Pancreas (tissue), 10 donors: ENCODE data around the gene ACSL4. TPM values are rescaled to one million over a fixed set of nuclear protein-coding genes. Genes with fewer than 3 reads are reported as not detected.

ENCODE experiments used
- ATAC-seq, 4 donors: fragments of 200-7000 bp; cut with Tn5 transposase; one replicate each; pipeline versions ENCODE4 v1.8.0 to v1.9.1; 2020; ENCODE audit warnings: mild to moderate bottlenecking in 4 of 4, moderate library complexity in 4 of 4
- DNase-seq, 6 donors: peaks; one replicate each; pipeline ENCODE4 v3.0.0-alpha.2; 2020
- FAIRE-seq: peaks from 2 replicates; lab custom pipeline; 2012; peaks lifted over from hg19 to GRCh38; lab: Jason Lieb, UNC
- H3K27ac ChIP-seq, 4 donors: fragments of 200-600 bp; sonication (generic); 1 replicate in 3 of 4; 2 replicates in 1 of 4; pipeline versions ENCODE4 v1.5.0 to v1.8.0; 2020
- H3K27me3 ChIP-seq, 4 donors: fragments of 200-600 bp; one replicate each; pipeline ENCODE4 v1.8.0; 2021
- H3K36me3 ChIP-seq, 3 donors: fragments of 200-600 bp; sonication (generic) in 1 of 3; one replicate each; pipeline versions ENCODE4 v1.5.0 to v1.8.0; 2020 to 2021
- H3K4me1 ChIP-seq, 3 donors: fragments of 200-600 bp; one replicate each; pipeline ENCODE4 v1.8.0; 2021
- H3K4me3 ChIP-seq, 4 donors: fragments of 200-600 bp; sonication (generic) in 2 of 4; one replicate each; pipeline versions ENCODE4 v1.5.0 to v1.8.0; 2020 to 2021
- H3K9me3 ChIP-seq, 4 donors: fragments of 200-600 bp; one replicate each; pipeline ENCODE4 v1.8.0; 2021
- CTCF ChIP-seq, 4 donors: fragments of 200-600 bp; sonication (generic) in 3 of 4; IDR thresholded peaks; one replicate each; pipeline versions ENCODE4 v1.5.0 to v1.8.0; 2021; ENCODE audit warnings: antibody characterized with exemption in 4 of 4
- WGBS, 2 donors: extraction: QIAGEN DNeasy Blood & Tissue Kit; methylation state at CpG; one replicate each; pipeline ENCODE4 v1.1.7; 2013; 5-methylcytosine and 5-hydroxymethylcytosine counted together
- intact Hi-C, 3 donors: fragments of 100-400 bp; cut with DNase I; formaldehyde crosslinking; loops; one replicate each; pipeline versions ENCODE4 v1.11.1 to v1.14.2; 2022
- polyA plus RNA-seq, 2 donors: library from polyadenylated mRNA; stranded (reverse); fragments of 200-250 nt; gene quantifications; one replicate each; pipeline ENCODE4 v1.2.3, GENCODE V29; 2013
- total RNA-seq, 6 donors: library from RNA; stranded (reverse); fragmentation: NEBNext Ultra II Directional in 4 of 6; extraction: Animal tissue kit (Norgen Biotek cat#: 25700) in 4 of 6; gene quantifications; one replicate each; pipeline versions ENCODE4 v1.2.1 to v1.2.4, GENCODE V29; 2021 to 2023
- donor health status: healthy with polysubstance abuse.
- donor health status: DM: no; HTN: no; CAD: no; lungs with moderate emphysema.
- donor health status: DM: no; HTN: no; CAD: no.
- donor health status: control.
- donor health status: control.
- donor health status: Bipolar disorder and iron deficiency.
- donor health status: DM: yes; HTN: yes; CAD: no.
- donor health status: DM: no; HTN: no; CAD: no.
- donor health status: DM: no; HTN: no; CAD: no.
- donor health status: DM: yes; HTN: yes; CAD: no.

Gene ACSL4
- total RNA-seq (10 to 100 TPM in 3 of 6 donors, 1 to 10 TPM in 3; 8.2 to 23.7 (median 11.3) TPM), polyA plus RNA-seq (1 to 10 TPM; 4.0 to 8.4 TPM)

DNA sequence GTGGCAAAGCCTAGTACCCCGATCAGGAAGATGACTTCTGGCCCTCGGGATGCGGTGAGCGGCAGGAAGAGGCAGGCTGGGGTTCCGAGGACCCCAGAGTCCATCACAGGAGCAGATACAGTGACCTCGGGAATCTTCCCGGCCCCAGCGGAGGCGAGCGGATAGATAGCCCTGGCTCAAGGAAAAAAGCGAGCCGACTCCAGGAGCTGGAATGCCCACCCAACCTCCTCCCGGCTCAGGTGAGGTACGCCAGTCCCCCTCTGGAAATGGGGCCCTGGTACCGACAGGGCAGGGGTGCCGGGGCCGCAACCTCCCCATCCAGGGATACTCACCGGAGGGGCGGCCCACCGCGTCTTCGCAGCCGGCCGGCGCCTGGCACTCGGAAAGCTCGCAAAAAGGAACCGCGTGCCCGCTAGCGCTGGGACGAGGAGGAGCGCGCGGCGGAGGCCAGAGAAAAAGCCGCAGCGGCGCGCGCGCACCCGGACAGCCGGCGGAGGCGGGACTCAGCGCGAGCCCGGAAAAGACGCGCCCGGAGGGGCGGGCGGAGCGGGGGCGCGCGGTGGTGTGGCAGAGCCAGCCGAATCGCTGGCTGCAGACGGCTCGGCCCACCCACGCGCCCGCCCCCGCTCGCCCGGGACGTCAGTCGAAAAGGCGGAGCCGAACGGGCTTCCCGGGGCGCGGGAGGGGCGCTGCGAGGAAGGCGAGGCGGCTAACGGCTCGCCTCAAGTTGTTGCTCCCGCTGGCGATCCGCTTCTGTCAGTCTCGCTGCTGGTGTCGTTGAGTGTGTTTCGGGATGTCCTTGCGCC lies at the start of gene ACSL4:
TSS of gene ACSL4 (minus strand) at position 451 of the 806 bp plus-strand sequence. CDS start 49,894 bp downstream, outside the sequence.
- TF ChIP-seq CTCF (IDR thresholded peaks at IDR 0.05): no peak
- ATAC-seq (peak; percentile 98 to 99 (median 99)), DNase-seq (peak; percentile 84 to 92 (median 87)), FAIRE-seq (no peak)
- Histone ChIP-seq H3K4me3 (peak within 1 kb of the TSS; percentile 37 to 66 (median 48)), H3K27ac (peak within 1 kb of the TSS in 3 of 4 donors; percentile 36 to 75 (median 67)), H3K27me3 (no peaks in the 10 kb centered on the region), H3K9me3 (no peaks in the 10 kb centered on the region), H3K36me3 (no peaks in the 10 kb centered on the region), H3K4me1 (peaks cover 0 to under 1% (median 0%) of the 10 kb centered on the region in 3 donors)
- intact Hi-C loops: no loop called here
- 0 to 37% methylated on average over 76 to 89 of the region's 89 CpGs for WGBS, 2 donors

GRCh38 chrX:109777749-109778148 lies 44.7 kb upstream of the ACSL4 start:
- no peak for TF ChIP-seq CTCF (IDR thresholded peaks at IDR 0.05)
- 54 to 71% methylated on average over 4 of the region's 4 CpGs for WGBS, 2 donors
- intact Hi-C loops: no loop called here
- DNase-seq (no peak), ATAC-seq (no peak), FAIRE-seq (no peak)
- Histone ChIP-seq H3K4me3 (no peak overlapping the region), H3K27me3 (no peaks in the 10 kb centered on the region), H3K36me3 (no peaks in the 10 kb centered on the region), H3K9me3 (no peaks in the 10 kb centered on the region), H3K4me1 (no peaks in the 10 kb centered on the region), H3K27ac (no peak overlapping the region)

DNA sequence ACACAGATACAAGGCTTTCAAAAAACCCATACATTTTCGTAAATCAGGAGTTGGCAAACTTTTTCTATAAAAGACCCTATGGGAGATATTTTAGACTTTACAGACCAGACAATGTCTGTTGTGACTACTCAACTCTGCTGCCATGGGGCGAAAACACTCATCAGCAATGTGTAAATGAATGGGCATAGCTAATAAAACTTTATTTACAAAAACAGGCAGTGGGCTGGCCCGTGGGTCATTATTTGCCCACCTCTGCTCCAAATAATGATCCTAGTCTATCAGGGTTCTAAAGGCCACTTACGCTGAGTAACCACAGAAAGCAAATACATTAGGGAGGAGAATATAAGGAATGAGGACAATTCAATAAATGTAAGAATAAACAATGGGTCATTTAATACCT lies 43.9 kb upstream of the ACSL4 start:
- DNase-seq (no peak), FAIRE-seq (no peak), ATAC-seq (no peak)
- no peak overlapping the region for H3K4me3 ChIP-seq
- H3K9me3 ChIP-seq: no peaks in the 10 kb centered on the region
- no peaks in the 10 kb centered on the region for H3K4me1 ChIP-seq
- no peaks in the 10 kb centered on the region for H3K27me3 ChIP-seq
- WGBS, 2 donors: 74 to 78% methylated on average over 4 of the region's 4 CpGs
- H3K27ac ChIP-seq: no peak overlapping the region
- H3K36me3 ChIP-seq: no peaks in the 10 kb centered on the region
- intact Hi-C loops: no loop called here
- TF ChIP-seq CTCF (IDR thresholded peaks at IDR 0.05): no peak

GRCh38 chrX:109776432-109776831 lies 43.4 kb upstream of the ACSL4 start:
- ATAC-seq (no peak), FAIRE-seq (no peak), DNase-seq (no peak)
- intact Hi-C loops: no loop called here
- Histone ChIP-seq H3K4me3 (no peak overlapping the region), H3K27me3 (peaks cover 0 to 1% (median 0%) of the 10 kb centered on the region in 4 donors), H3K9me3 (no peaks in the 10 kb centered on the region), H3K36me3 (no peaks in the 10 kb centered on the region), H3K4me1 (no peaks in the 10 kb centered on the region), H3K27ac (no peak overlapping the region)
- TF ChIP-seq CTCF (IDR thresholded peaks at IDR 0.05): no peak
- WGBS, 2 donors: 68 to 84% methylated on average over 3 of the region's 3 CpGs

DNA sequence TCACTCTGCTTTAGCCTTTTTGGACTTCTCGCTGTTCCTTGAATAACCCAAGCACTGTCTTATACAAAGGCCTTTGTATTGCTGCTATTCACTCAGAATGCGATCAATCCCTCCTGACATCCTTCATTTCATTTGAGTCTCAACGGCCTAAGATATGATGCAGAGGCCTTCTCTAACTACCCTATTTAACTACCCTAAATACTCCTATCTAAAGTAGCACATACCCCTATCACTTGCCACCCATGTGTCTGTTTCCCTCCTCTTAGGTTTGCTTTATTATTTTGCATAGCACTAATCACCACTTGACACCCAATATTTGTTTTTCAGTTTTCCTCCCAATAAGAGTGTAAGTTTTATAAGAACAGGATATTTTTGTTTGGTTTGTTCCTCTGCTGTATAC lies 42.3 kb upstream of the ACSL4 start:
- H3K36me3 ChIP-seq: no peaks in the 10 kb centered on the region
- H3K27ac ChIP-seq: no peak overlapping the region
- DNase-seq (no peak), ATAC-seq (no peak), FAIRE-seq (no peak)
- no peak for TF ChIP-seq CTCF (IDR thresholded peaks at IDR 0.05)
- WGBS, 2 donors: 79 to 86% methylated on average over 3 of the region's 3 CpGs
- H3K4me3 ChIP-seq: no peak overlapping the region
- no peaks in the 10 kb centered on the region for H3K4me1 ChIP-seq
- intact Hi-C loops: no loop called here
- peaks cover 0 to 4% (median 0%) of the 10 kb centered on the region in 4 donors for H3K27me3 ChIP-seq
- no peaks in the 10 kb centered on the region for H3K9me3 ChIP-seq
